Tibial artery (tissue), 4 donors: ENCODE measurements around the gene PALM3.

ENCODE experiments used
- DNase-seq, 2 donors: peaks; one replicate each; pipeline ENCODE4 v3.0.0-alpha.2; 2019
- H3K27ac ChIP-seq, 2 donors: fragments of 200-600 bp; sonication (generic) in 1 of 2; 1 replicate in 1 of 2; 2 replicates in 1 of 2; pipeline ENCODE4 v1.5.1; 2018 to 2019; ENCODE audit warnings: mild to moderate bottlenecking in 1 of 2
- H3K27me3 ChIP-seq, 2 donors: fragments of 200-600 bp; sonication (generic) in 1 of 2; one replicate each; pipeline versions ENCODE4 v1.5.1 to v1.6.0; 2016 to 2019
- H3K36me3 ChIP-seq, 3 donors: fragments of 200-600 bp; sonication (generic) in 2 of 3; one replicate each; pipeline ENCODE4 v1.5.1; 2016 to 2019; ENCODE audit warnings: mild to moderate bottlenecking in 2 of 3
- H3K4me1 ChIP-seq, 4 donors: fragments of 200-600 bp; sonication (generic) in 2 of 4; 1 replicate in 3 of 4; 2 replicates in 1 of 4; pipeline ENCODE4 v1.5.1; 2016 to 2019
- H3K4me3 ChIP-seq, 2 donors: fragments of 200-600 bp; sonication (generic) in 1 of 2; 1 replicate in 1 of 2; 2 replicates in 1 of 2; pipeline ENCODE4 v1.5.1; 2018 to 2019; ENCODE audit warnings: mild to moderate bottlenecking in 2 of 2
- H3K9me3 ChIP-seq, 3 donors: fragments of 200-600 bp; sonication (generic) in 1 of 3; one replicate each; pipeline ENCODE4 v1.5.1; 2016 to 2019
- CTCF ChIP-seq, 2 experiments: fragments of 200-600 bp in 1 of 2; fragments of 450-650 bp in 1 of 2; IDR thresholded peaks; one replicate each; pipeline ENCODE4 v1.5.1; 2017 to 2019; ENCODE audit warnings: antibody characterized with exemption in 2 of 2, mild to moderate bottlenecking in 1 of 2, moderate library complexity in 1 of 2
- intact Hi-C: fragments of 100-400 bp; cut with DNase I; formaldehyde crosslinking; loops from one replicate; pipeline ENCODE4 v1.15.0; 2023; ENCODE audit warnings: low total_unique reads

Gene PALM3

DNA sequence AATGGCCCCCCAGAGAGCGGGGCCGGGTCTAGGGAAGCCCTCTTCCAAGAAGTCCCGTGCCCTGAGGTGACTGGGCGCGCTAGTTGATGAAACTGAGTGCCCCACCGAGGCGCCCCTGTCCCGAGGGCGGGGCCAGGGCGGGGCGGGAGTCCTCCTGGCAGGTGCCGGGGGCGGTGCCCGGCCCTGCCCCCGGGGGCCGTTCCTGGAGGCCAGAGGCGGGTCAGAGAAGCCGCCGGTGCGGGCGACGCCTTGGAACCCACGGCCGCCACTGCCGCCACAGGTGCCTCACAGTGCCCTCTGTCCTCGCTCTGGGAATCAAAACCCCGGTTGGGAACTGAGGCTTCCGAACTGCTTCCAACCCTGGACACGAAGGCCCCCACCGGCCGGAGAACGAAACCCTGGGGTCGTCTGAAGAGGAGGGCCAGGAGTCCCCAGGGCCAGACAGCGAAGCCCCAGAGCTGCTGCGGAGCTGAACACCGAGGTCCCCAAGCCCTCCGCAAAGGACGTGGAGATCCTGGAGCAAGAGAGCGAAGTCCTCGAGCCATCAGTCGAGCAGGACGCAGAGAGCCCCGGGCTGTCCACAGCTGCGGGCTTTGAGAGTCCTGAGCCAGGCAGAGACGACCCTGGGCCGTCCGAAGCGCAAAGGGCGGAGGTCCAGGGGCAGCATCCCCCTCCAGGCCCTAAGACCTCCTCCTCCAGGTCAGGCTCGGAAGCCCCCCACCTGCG lies 10.8 kb upstream of the PALM3 start, which contains the start of gene MISP3:
TSS of gene MISP3 (plus strand) at position 252 of the 726 bp plus-strand sequence. CDS start 524 bp downstream, outside the sequence.
- peak in 1 of 2 donors; percentile 73 for DNase-seq
- Histone ChIP-seq H3K27ac (peak within 1 kb of the TSS; percentile 88 to 92), H3K4me3 (peak within 1 kb of the TSS; percentile 62 to 73), H3K9me3 (no peaks in the 10 kb centered on the region), H3K36me3 (no peaks in the 10 kb centered on the region), H3K4me1 (peaks cover 0 to 40% (median 31%) of the 10 kb centered on the region in 4 donors), H3K27me3 (no peaks in the 10 kb centered on the region)
- TF ChIP-seq CTCF (IDR thresholded peaks at IDR 0.05), result no peak
- intact Hi-C loops, result loop anchor here (1.0 to 10.0 kb wide), 3 partner anchors 65 to 288 kb away; partner anchors contain the start of gene ASF1B

GRCh38 chr19:14070268-14071050 lies 8.6 kb upstream of the PALM3 start:
- H3K4me1 ChIP-seq, result peaks cover 0 to 35% (median 28%) of the 10 kb centered on the region in 4 donors
- no peak for TF ChIP-seq CTCF (IDR thresholded peaks at IDR 0.05)
- intact Hi-C loops, result loop anchor here (5.0 to 10.0 kb wide), 2 partner anchors 67 to 286 kb away; partner anchors contain the start of gene ASF1B
- H3K9me3 ChIP-seq, result no peaks in the 10 kb centered on the region
- DNase-seq, result no peak
- H3K4me3 ChIP-seq, result no peak overlapping the region
- H3K36me3 ChIP-seq, result no peaks in the 10 kb centered on the region
- no peak overlapping the region for H3K27ac ChIP-seq
- no peaks in the 10 kb centered on the region for H3K27me3 ChIP-seq

DNA sequence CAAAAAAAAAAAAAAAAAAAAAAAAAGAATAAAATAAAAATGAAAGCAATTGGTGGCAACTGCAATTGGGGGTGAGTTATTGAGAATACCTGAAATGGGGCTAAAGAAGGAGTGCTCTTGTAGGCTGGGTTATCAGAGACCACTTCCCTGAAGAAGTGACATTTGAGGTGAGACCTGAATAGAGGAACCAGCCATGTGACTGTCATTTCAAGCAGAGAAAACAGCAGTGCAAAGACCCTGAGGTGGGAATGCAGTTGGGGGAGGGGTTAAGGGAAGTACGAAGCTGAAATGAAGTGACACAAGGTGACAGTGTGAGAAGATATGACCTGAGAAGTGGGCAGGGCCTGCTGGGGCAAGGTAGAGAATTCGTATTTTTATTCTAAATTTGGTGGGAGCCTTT lies 4.3 kb upstream of the PALM3 start:
- intact Hi-C loops, result no loop called here

GRCh38 chr19:14063105-14063504 lies 1.2 kb upstream of the PALM3 start:
- intact Hi-C loops, result no loop called here
- Histone ChIP-seq H3K4me1 (peaks cover 0 to 7% (median under 1%) of the 10 kb centered on the region in 4 donors), H3K4me3 (no peak overlapping the region), H3K9me3 (no peaks in the 10 kb centered on the region), H3K27me3 (peaks cover 0 to 56% of the 10 kb centered on the region in 2 donors), H3K27ac (no peak overlapping the region), H3K36me3 (no peaks in the 10 kb centered on the region)
- no peak for DNase-seq
- TF ChIP-seq CTCF (IDR thresholded peaks at IDR 0.05), result no peak

More for the DNA sequence above, 4.3 kb upstream of the PALM3 start:
- H3K36me3 ChIP-seq, result no peaks in the 10 kb centered on the region
- H3K9me3 ChIP-seq, result no peaks in the 10 kb centered on the region
- no peak overlapping the region for H3K27ac ChIP-seq
- H3K27me3 ChIP-seq, result peaks cover 0 to 26% of the 10 kb centered on the region in 2 donors
- DNase-seq, result no peak
- H3K4me3 ChIP-seq, result no peak overlapping the region
- H3K4me1 ChIP-seq, result peaks cover 0 to 3% (median 0%) of the 10 kb centered on the region in 4 donors
- no peak for TF ChIP-seq CTCF (IDR thresholded peaks at IDR 0.05)

DNA sequence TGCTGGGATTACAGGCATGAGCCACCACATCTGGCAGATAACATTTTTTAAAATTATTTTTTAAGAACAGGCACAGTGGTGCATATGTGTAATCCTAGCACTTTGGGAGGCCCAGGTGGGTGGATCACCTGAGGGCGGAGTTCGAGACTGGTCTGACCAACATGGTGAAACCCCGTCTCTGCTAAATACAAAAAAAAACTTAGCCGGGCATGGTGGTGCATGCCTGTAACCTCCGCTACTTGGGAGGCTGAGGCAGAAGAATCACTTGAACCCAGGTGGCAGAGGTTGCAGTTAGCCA lies 631 bp upstream of the PALM3 start:
- peaks cover 0 to 62% of the 10 kb centered on the region in 2 donors for H3K27me3 ChIP-seq
- H3K4me1 ChIP-seq, result peaks cover 0 to 13% (median 6%) of the 10 kb centered on the region in 4 donors
- DNase-seq, result no peak
- intact Hi-C loops, result no loop called here
- no peaks in the 10 kb centered on the region for H3K9me3 ChIP-seq
- H3K36me3 ChIP-seq, result no peaks in the 10 kb centered on the region
- no peak overlapping the region for H3K27ac ChIP-seq
- no peak for TF ChIP-seq CTCF (IDR thresholded peaks at IDR 0.05)
- H3K4me3 ChIP-seq, result no peak overlapping the region
